ENCODE results near the gene PLGRKT. TPM values are rescaled to one million over a fixed set of nuclear protein-coding genes. Genes with fewer than 3 reads are reported as not detected.
"Not testable (repeated sequence)": the region's sequence is repeated elsewhere in the genome, so short reads cannot be mapped to it uniquely, and the experiment has no call there.

Gene PLGRKT
- total and polyA plus RNA-seq, 9 donors: 2.9 to 35.8 (median 13.3) TPM

DNA sequence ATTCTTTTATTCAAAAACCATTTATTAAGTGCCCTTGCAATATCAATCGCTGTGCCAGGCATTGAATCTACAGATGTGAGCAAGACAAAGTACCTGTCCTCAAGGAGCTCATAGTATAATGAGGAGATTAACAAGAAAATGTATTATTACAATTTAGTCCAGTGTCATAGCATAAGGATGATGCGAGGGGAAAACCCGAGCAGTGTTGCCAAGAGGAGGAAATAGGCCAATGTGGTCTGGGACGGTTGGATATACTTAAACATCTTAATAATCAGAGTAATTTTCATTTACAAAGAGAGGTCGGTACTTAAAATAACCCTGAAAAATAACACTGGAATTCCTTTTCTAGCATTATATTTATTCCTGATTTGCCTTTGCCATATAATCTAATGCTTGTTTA, 31.1 kb upstream of the PLGRKT start:
- intact Hi-C loops (cut with DNase I): loop anchor here in 1 of 4 donors (2.0 kb wide), 1 partner anchor 18 kb away; no protein-coding TSS in a partner anchor
- Histone ChIP-seq H3K4me1 (ENCODE audit: insufficient read depth) (no peaks in the 10 kb centered on the region), H3K4me3 (no peak overlapping the region), H3K27ac (no peak overlapping the region), H3K27me3 (no peaks in the 10 kb centered on the region), H3K36me3 (no peaks in the 10 kb centered on the region), H3K9me3 (no peaks in the 10 kb centered on the region)
- TF ChIP-seq EP300 (IDR thresholded peaks at IDR 0.05) (no peak), POLR2A (IDR thresholded peaks at IDR 0.05) (no peak)
- TF ChIP-seq, protein P1, sequence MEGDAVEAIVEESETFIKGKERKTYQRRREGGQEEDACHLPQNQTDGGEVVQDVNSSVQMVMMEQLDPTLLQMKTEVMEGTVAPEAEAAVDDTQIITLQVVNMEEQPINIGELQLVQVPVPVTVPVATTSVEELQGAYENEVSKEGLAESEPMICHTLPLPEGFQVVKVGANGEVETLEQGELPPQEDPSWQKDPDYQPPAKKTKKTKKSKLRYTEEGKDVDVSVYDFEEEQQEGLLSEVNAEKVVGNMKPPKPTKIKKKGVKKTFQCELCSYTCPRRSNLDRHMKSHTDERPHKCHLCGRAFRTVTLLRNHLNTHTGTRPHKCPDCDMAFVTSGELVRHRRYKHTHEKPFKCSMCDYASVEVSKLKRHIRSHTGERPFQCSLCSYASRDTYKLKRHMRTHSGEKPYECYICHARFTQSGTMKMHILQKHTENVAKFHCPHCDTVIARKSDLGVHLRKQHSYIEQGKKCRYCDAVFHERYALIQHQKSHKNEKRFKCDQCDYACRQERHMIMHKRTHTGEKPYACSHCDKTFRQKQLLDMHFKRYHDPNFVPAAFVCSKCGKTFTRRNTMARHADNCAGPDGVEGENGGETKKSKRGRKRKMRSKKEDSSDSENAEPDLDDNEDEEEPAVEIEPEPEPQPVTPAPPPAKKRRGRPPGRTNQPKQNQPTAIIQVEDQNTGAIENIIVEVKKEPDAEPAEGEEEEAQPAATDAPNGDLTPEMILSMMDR (IDR thresholded peaks at IDR 0.05): no peak
- 63 to 65% (median 65%) methylated on average over 5 of the region's 5 CpGs for WGBS, 3 donors
- no peak for DNase-seq

DNA sequence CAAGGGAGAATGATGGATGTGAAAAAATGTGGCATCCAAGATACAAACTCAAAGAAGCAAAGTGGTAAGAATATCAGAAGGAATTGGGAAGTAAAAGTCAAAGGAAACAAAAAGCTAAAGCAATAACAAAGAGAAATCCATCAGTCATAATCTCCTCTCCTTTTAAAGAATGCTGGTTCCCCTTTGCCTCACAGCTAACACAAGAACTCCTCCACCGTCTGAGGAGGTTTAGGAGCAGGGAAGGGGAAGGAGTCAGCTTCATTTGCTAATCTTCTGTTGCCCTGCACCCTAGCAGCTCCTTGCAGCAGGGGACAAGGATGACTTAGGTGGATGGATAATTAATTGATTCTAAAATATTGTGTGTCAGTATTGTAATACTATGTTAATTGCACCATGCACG, 29.0 kb upstream of the PLGRKT start:
- Histone ChIP-seq H3K4me3 (no peak overlapping the region), H3K4me1 (ENCODE audit: insufficient read depth) (no peaks in the 10 kb centered on the region), H3K9me3 (no peaks in the 10 kb centered on the region), H3K27me3 (no peaks in the 10 kb centered on the region), H3K27ac (no peak overlapping the region), H3K36me3 (no peaks in the 10 kb centered on the region)
- TF ChIP-seq, protein P1 (IDR thresholded peaks at IDR 0.05): no peak
- TF ChIP-seq EP300 (IDR thresholded peaks at IDR 0.05) (no peak), POLR2A (IDR thresholded peaks at IDR 0.05) (no peak)
- intact Hi-C loops (cut with DNase I): no loop called here
- DNase-seq: no peak
- 60 to 69% (median 67%) methylated on average over 2 of the region's 2 CpGs for WGBS, 3 donors

DNA sequence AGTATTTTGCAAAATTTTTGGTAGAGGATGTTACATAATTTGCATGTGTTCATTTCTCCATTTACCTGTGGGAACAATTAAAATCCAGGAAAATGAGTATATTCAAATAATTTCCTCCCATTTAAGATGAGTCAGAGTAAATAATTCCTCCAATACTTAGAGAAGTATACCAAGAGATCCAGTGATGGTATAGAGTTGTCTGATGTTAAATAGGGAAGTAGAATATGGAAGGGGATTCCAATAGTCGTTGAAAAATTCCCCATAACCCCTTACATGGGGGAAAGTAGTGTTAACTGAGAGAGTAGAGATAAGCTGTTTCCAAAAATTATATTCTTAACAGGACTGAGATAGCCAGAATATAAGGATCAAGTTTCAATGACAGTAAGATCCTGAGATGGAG, 28.3 kb upstream of the PLGRKT start:
- H3K4me1 ChIP-seq (ENCODE audit: insufficient read depth): no peaks in the 10 kb centered on the region
- no peaks in the 10 kb centered on the region for H3K27me3 ChIP-seq
- DNase-seq: no peak
- no peak overlapping the region for H3K4me3 ChIP-seq
- TF ChIP-seq EP300 (IDR thresholded peaks at IDR 0.05) (no peak), POLR2A (IDR thresholded peaks at IDR 0.05) (no peak)
- TF ChIP-seq, protein P1 (IDR thresholded peaks at IDR 0.05): no peak
- H3K9me3 ChIP-seq: no peaks in the 10 kb centered on the region
- no peaks in the 10 kb centered on the region for H3K36me3 ChIP-seq
- 75 to 93% (median 78%) methylated on average over 1 of the region's 1 CpG for WGBS, 3 donors
- intact Hi-C loops (cut with DNase I): no loop called here
- H3K27ac ChIP-seq: no peak overlapping the region

DNA sequence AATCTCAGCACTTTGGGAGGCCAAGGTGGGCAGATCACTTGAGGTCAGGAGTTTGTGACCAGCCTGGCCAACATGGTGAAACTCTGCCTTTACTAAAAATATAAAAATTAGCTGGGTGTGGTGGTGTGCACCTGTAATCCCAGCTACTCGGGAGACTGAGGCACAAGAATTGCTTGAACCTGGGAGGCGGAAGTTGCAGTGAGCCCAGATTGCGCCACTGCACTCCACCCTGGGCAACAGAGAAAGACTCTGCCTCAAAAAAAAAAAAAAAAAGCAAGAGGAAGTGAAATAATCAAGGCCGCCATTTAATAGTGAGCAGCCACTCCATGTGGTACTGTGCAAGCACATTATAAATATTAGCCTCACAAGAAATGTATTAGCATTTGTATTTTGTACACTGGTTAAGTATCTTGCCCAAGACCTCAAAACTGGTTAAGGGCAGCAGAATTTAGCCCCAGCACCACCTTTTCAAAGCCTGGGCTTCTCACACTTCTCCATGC, 27.2 kb upstream of the PLGRKT start:
- H3K27ac ChIP-seq; H3K4me1 ChIP-seq (ENCODE audit: insufficient read depth); H3K4me3 ChIP-seq; H3K27me3 ChIP-seq; H3K9me3 ChIP-seq; intact Hi-C loops (cut with DNase I); DNase-seq; H3K36me3 ChIP-seq: not testable (repeated sequence)
- 95 to 98% (median 98%) methylated on average over 4 of the region's 4 CpGs for WGBS, 3 donors

DNA sequence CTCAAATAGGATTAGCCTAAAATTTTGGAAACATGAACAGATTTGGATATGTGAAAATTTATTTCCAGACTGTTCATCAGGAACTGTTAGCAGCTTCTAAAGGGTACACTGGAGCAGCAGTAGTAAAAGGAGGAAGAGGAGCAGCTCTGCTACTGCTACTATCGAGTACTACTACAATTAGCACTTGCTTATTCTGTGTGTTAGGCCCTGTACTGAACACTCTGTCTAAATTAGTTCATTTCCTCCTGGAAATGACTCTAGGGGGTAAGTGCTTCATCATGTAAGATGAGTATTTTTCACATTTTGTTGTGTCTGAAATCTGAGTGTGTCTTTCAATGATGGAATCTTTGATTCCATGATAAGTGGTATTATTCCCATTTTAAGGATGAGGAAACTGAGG, 22.4 kb upstream of the PLGRKT start:
- H3K4me1 ChIP-seq (ENCODE audit: insufficient read depth): no peaks in the 10 kb centered on the region
- H3K9me3 ChIP-seq: no peaks in the 10 kb centered on the region
- H3K4me3 ChIP-seq: no peak overlapping the region
- intact Hi-C loops (cut with DNase I): no loop called here
- H3K27ac ChIP-seq: no peak overlapping the region
- no peak for DNase-seq
- H3K36me3 ChIP-seq: no peaks in the 10 kb centered on the region
- WGBS, 3 donors: 85 to 93% (median 89%) methylated on average over 1 of the region's 1 CpG
- H3K27me3 ChIP-seq: no peaks in the 10 kb centered on the region
- TF ChIP-seq EP300 (IDR thresholded peaks at IDR 0.05) (no peak), POLR2A (IDR thresholded peaks at IDR 0.05) (no peak)
- TF ChIP-seq, protein P1 (IDR thresholded peaks at IDR 0.05): no peak
